ENCODE data around the gene LYVE1.
"Not testable (repeated sequence)": the region's sequence is repeated elsewhere in the genome, so short reads cannot be mapped to it uniquely, and the experiment has no call there.

Gene LYVE1

DNA sequence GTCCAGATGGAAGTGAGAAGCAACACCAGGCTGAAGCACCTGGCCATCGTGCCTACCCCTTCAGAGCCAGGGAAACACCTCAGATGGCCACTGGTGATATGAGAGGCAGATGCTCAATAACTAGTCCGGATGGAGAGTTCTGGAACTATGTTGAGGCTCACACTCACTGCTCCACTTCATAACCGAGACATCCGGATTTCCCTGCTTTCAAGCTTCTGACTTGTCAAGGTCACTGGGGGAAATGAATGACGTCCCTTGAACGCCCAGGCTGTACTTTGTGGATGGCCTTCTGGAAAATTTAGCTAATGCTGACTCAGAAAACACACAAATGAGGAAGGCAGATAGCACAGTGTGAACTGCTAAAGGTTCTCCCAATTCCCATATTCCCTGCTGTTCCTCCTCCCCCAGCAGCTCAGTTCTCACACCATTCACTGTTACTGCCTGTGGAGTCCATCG lies at the start of gene LYVE1:
TSS of gene LYVE1 (minus strand) at position 180 of the 456 bp plus-strand sequence. CDS start at position 47, 133 bp downstream.
- DNase-seq, result no peak

DNA sequence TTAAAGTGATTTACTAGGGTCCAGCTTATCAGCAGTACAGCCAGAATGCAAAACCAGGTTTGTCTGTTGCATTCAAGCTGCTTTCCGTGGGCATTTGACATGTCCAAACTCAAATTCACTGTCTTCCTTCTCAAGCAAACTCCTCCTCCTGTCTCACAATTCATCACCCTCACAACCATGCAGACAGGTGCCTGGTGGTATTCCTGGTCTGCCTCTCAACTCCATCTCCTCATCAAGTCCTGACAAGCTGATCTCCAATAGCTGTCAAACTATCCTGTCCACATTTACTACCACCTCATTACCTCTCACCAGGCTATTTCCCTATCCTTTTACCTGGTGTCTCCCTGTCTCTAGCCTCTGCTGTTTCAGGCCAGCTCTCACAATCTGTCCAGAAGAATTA lies 49.1 kb upstream of the LYVE1 start:
- DNase-seq, result no peak

- peak; percentile 36 for DNase-seq
These were observed 43.8 kb upstream of the LYVE1 start for GRCh38 chr11:10611979-10612862.

DNA sequence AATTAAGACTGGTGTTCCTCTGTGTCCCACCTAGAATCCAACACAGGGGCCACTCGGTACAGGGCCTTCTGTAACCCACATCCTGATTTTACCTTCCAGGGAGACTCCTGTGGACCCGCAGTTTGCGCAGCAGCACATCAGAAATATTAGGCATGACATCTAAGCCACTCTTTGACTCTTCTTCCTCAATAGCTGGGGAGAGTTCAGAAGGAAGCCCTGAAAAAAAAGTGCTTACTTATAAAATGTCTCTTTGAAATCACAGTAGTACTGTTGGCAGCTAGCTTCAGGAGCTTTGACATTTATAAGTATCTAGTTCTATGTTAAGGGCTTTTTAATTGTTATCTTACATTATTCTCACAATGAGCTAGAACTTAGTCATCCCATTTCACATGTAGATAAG lies 41.2 kb upstream of the LYVE1 start:
- DNase-seq, result no peak

DNA sequence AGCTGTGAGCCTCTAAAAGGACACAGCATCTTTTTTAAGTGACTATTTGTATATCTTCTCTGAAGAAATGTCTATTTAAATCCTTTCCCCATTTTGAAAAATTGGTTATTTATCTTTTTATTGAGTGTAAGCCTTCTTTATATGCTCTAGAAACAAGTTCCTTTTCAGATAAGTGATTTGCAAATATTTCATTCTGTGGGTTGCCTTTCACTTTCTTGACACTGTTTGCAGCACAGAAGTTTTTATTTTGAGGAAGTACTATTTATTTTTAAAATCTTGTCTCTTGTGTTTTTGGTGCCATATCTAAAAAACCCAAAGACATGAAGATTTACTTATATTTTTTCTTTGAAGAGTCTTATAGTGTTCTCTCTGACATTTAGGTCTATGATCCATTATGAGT lies 40.1 kb upstream of the LYVE1 start:
- peak; percentile 68 for DNase-seq

- DNase-seq, result peak; percentile 25
These were observed 39.1 kb upstream of the LYVE1 start for GRCh38 chr11:10607462-10608132.

DNA sequence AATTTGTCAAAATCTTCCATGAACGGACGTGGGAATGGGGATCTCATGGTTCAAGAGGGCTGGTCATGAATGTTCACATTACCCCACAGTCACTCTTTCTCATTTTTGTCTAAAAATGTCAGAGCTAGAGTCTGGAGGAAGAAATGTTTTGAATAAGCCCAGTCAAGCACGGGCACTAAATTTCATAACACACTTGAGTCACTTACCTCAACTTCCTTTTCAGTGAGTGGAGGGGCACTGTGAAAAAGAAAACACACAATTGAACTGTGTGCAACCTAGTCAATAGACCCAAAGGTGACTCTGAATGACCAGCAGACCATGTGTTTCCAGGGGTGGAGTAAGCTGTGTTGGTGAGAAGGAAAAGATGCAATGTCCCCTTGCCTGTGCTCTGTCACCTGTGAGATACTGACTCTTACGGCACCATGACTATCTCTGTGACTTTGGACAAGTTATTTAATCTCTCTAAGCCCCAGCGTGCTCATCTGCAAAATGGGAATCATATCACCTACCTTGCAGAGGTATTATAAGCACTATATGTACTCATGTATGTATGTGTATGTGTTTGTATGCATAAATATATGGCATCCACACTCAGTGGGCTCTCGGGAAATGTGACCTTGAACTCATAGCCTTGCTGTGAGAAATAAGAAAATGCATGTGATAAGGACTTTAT lies 38.2 kb upstream of the LYVE1 start:
- DNase-seq, result peak; percentile 91

DNA sequence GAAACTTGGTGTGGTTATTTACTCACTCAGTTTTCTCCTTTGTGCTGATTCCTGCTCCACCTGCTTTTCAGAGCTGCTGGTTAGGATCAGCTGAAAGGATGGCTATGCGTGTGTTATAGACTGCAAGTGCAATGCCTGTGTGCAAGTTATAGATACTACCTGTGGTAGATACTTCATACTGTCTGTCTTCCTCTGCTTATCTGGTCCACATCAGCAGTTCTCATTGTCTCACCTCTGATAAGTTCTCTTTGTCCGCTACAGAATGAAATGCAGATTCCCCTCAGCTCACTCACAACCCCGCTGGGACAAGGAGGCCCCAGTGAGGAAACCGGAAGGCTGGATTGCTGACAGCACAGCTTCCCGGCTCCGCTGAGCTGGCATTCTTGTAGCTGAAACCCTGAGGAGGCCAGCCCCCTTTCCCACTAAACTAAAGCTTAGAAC lies 37.5 kb upstream of the LYVE1 start:
- peak; percentile 73 for DNase-seq

- no peak for DNase-seq
These were observed 36.3 kb upstream of the LYVE1 start for GRCh38 chr11:10604798-10605197.

DNA sequence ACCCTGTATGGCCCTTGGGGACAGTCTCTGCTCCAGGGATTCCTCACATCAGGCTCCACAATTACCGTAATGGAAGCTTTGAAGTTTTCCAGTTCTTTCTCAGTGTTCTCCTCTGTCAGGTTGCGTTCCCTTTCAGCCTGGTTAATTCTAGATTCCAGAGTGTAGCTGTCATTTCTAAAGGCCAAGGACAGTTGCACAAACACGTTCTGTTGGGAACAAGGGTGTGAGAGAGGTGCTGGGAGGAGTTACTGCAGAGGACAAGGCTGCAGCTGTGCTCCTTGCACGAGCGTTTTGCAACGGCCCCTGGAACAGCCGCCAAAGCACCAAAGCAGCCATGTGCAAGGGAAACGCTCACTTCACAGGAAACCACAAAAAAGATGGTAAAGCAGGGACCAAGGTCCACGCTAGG lies 35.9 kb upstream of the LYVE1 start:
- DNase-seq, result no peak

DNA sequence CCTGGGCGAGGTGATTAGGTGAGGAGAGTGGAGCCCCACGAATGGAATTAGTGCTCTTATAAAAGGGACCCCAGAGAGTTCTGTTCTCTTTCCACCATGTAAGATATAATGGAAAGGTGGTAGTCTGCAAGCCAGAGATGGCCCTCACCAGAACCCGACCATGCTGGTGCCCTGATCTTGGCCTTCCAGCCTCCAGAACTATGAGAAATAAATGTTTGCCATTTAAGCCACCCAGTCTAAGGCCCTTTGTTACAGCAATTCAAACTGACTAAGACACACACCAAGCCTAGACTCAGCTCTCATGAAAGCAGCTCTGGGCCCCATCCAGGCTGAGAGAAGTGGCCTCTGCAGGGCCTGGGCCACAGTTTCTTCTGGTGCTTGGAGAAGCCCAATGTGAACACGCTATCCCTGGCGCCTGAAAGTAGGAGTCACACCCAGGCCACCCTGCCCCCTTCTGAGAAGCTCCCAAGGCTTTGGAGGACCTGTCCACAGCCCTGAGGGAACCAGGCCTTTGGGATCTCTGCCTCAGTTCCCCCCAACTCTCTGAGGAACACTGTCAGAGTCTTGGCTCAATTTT lies 35.3 kb upstream of the LYVE1 start:
- no peak for DNase-seq

GRCh38 chr11:10602945-10603344 lies 34.5 kb upstream of the LYVE1 start:
- no peak for DNase-seq

- no peak for DNase-seq
These were observed 33.9 kb upstream of the LYVE1 start for GRCh38 chr11:10602366-10602765.

DNA sequence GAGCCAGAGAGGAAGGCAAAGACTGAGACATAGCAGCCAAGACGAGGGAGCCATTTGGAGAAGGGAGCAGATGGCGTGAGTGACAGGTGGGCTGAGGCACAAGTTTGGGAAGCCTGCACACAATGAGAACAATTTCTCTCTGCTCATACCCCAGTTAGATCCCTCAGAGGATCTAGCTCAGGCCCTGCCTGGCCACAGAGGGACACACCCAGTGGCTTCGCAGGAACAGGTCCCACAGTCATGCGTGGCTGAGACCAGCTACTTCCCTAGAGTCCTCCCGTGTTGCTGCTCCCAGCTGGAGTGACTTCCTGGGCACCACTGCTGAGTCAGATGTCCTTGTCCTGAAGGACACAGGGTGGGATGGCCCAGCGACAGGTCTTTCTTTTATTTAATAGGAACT lies 33.4 kb upstream of the LYVE1 start:
- no peak for DNase-seq

- DNase-seq, result peak; percentile 23
These were observed 32.2 kb upstream of the LYVE1 start for GRCh38 chr11:10600570-10601248.

DNA sequence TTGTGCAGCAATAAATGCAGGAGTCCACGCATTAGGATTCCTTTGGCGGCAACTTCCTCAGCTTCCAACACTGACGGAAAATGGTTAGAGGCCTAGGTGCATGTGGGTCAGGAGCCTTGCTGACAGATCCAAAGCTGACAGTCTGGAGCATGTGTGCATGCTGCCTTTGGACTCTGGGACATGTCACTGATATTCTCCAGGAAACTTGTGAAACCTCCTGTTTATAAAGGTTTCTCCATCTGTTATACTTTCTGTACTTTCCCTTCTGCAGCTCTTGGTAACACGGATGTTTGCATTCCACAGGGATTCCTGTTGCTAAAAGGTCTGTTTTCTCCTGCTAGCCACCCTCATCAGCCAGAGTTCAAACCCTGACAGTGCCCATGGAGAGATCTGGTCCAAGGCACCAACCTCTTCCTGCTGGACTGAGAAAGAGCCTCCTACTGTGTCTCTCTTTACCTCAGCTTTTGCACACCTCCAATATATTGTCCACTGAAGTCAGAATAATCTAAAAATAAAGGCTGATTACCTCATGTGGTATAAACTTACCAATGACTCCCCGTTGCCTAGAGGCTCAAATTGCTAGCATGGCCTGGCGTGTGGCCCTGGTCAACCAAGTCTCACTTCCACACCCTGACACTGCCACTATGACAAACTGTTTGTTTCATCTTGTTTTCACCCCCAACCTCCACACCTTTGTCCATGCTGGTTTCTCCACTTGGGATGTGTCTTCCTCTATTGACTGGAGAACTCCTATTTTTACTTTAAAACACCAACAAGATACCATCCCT lies 31.1 kb upstream of the LYVE1 start:
- no peak for DNase-seq

- no peak for DNase-seq
These were observed 30.4 kb upstream of the LYVE1 start for GRCh38 chr11:10598816-10599215.

DNA sequence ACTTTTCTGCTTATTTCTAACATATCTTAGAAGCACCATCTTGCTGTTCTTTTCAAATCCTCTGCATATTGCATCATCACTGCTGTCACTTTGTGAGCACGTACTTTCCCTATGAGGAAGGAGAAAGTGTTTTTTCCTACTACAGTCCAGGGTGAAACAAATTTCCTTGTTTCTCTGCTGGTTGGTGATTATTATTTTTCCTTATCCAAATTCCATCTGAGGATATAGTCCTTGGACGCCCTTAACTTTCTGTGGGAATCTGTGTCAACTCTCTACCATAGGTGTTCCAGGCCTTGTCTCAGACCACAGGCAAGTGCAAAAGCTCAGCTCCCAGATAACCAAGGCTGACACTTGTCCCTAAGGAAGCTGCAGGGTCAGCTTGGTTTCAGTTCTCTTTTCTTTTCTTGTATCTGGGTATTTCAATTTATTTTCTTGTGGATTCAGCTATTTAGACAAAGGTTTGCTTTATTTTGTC lies 29.4 kb upstream of the LYVE1 start:
- DNase-seq, result peak; percentile 73

GRCh38 chr11:10595840-10596239 lies 27.4 kb upstream of the LYVE1 start:
- not testable (repeated sequence) for DNase-seq

DNA sequence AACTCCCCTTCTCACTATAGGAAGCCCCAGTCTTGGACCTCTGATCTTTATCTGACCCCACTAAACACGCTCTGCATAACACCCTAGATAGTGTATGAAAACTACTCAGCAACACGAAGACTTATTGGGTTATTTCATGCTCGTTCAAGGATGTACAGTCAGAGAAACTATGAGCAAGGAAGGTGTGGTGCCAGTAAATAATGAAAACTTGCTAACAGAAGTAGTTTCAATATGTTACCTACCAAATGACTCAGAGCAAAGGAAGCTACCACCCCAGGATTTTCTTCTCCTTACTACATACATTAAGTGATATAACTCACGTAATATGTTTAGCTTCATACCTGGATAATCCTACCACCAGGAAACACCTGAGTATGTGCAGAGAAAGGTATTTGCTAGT lies 25.9 kb upstream of the LYVE1 start:
- no peak for DNase-seq

DNA sequence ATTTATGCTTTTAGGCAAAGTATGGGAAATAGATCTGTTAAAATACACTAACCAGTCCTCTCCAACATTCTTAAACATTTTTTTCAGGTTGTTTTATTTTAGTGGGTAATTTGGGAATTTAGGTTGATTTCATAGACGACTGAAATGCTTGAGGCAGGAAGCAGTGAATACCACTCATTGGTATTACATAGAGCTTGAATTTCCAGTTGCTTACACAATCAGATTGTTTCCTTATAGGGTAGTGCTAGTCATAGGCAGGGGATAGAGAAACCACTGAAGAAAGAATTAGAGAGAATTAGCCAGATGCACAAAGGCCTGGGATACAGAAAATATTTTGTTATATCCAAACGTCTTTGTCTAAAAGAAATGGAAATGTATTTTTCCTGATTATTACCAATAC lies 23.9 kb upstream of the LYVE1 start:
- peak; percentile 94 for DNase-seq

DNA sequence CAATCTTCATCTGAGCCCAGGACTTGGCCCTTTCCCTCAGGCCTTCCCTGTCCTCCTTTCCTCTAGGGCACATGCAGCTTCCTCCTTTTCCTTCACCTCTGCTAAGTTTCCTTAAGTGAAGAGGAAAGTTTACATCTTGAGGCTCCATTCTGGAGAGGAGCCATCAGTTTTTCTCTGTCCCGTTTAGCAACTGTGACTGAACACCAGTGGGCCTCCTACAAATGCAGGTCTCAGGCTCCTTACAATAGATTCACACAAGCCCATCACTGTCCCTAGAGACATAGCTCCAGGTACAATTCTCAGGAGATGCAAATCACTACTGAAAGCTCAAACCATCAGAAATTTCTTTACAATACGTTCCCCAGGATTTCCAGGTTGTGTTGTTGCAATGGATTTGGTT lies 23.3 kb upstream of the LYVE1 start:
- DNase-seq, result no peak

Measured in inflammatory macrophage treated with lipopolysaccharide for 4 hours (primary cell).